Activated T-helper 2 cell treated with anti-CD3 and anti-CD28 coated beads, Interferon-gamma antibody, Interleukin-2, Interleukin-4, amounts not matched to agents 10 μg/mL and 5 μg/mL and 100 μg/mL, durations not matched to agents 14 hours and 24 hours and 36 hours (primary cell): ENCODE results near the gene PHACTR1. TPM values are rescaled to one million over a fixed set of nuclear protein-coding genes. Genes with fewer than 3 reads are reported as not detected.

ENCODE experiments used
- DNase-seq: peaks from one replicate; pipeline ENCODE4 v3.0.0; 2021; ENCODE audit warnings: low spot score
- H3K27ac Mint-ChIP-seq: one replicate; pipeline ENCODE4 v1.8.0; 2021; ENCODE audit warnings: mixed read lengths
- H3K27me3 Mint-ChIP-seq: one replicate; pipeline ENCODE4 v1.8.0; 2021; ENCODE audit warnings: low read depth, mixed read lengths
- H3K36me3 Mint-ChIP-seq: one replicate; pipeline ENCODE4 v1.8.0; 2021; ENCODE audit warnings: low read depth, mixed read lengths
- H3K4me1 Mint-ChIP-seq: one replicate; pipeline ENCODE4 v1.8.0; 2021; ENCODE audit warnings: low read depth, mixed read lengths
- H3K4me3 Mint-ChIP-seq: one replicate; pipeline ENCODE4 v1.8.0; 2021; ENCODE audit warnings: low read depth, mild to moderate bottlenecking, moderate library complexity, mixed read lengths
- H3K9me3 Mint-ChIP-seq: one replicate; pipeline ENCODE4 v1.8.0; 2021; ENCODE audit warnings: mixed read lengths
- intact Hi-C: fragments of 100-400 bp; cut with micrococcal nuclease; formaldehyde crosslinking; loops from one replicate; pipeline ENCODE4 v1.15.1; 2023
- total RNA-seq: library from RNA; stranded (reverse); gene quantifications from 2 replicates; pipeline ENCODE4 v1.2.3, GENCODE V29; 2022

PHACTR1 gene
- 0.05 and 0.11 TPM in 2 replicates for total RNA-seq

- intact Hi-C loops: no loop called here
Observed at GRCh38 chr6:12716298-12716916, at the start of gene PHACTR1. PHACTR1 (plus strand) TSS chr6:12716767.

DNA sequence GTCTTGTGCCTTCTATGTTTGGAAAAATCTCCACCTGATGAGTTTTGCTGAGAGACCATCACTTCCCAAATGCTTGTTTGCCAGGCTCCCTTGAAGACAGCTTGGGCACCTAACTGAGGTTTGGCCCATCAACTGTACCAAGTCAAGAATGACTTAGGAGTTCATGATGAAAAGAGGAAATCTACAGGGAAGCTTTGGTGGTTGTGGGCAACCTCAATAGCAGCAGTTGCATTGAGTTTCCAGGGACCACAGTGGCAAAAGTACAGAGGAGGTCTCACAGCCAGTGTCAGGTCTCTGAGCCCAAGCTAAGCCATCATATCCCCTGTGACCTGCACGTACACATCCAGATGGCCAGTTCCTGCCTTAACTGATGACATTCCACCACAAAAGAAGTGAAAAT is 49.7 kb upstream of the PHACTR1 start:
- DNase-seq: no peak
- H3K36me3 Mint-ChIP-seq: no peaks in the 10 kb centered on the region
- H3K27me3 Mint-ChIP-seq: no peaks in the 10 kb centered on the region
- no peak overlapping the region for H3K27ac Mint-ChIP-seq
- intact Hi-C loops: no loop called here
- H3K4me3 Mint-ChIP-seq: no peak overlapping the region
- H3K4me1 Mint-ChIP-seq: no peaks in the 10 kb centered on the region
- H3K9me3 Mint-ChIP-seq: no peaks in the 10 kb centered on the region

More at GRCh38 chr6:12716298-12716916, at the start of gene PHACTR1:
- no peaks in the 10 kb centered on the region for H3K9me3 Mint-ChIP-seq
- DNase-seq: no peak
- H3K36me3 Mint-ChIP-seq: no peaks in the 10 kb centered on the region
- no peak within 1 kb of the TSS for H3K4me3 Mint-ChIP-seq
- H3K27me3 Mint-ChIP-seq: peaks cover 2% of the 10 kb centered on the region
- no peak within 1 kb of the TSS for H3K27ac Mint-ChIP-seq
- H3K4me1 Mint-ChIP-seq: no peaks in the 10 kb centered on the region

GRCh38 chr6:12675931-12676330 is 40.6 kb upstream of the PHACTR1 start:
- H3K4me3 Mint-ChIP-seq: no peak overlapping the region

GRCh38 chr6:12679341-12679740 is 37.2 kb upstream of the PHACTR1 start:
- intact Hi-C loops: no loop called here
- no peaks in the 10 kb centered on the region for H3K36me3 Mint-ChIP-seq
- H3K4me3 Mint-ChIP-seq: no peak overlapping the region
- no peak for DNase-seq
- no peaks in the 10 kb centered on the region for H3K9me3 Mint-ChIP-seq
- no peak overlapping the region for H3K27ac Mint-ChIP-seq
- H3K27me3 Mint-ChIP-seq: no peaks in the 10 kb centered on the region
- no peaks in the 10 kb centered on the region for H3K4me1 Mint-ChIP-seq

More at GRCh38 chr6:12675931-12676330, 40.6 kb upstream of the PHACTR1 start:
- no peak for DNase-seq
- H3K27ac Mint-ChIP-seq: no peak overlapping the region
- H3K9me3 Mint-ChIP-seq: no peaks in the 10 kb centered on the region
- no peaks in the 10 kb centered on the region for H3K4me1 Mint-ChIP-seq
- H3K27me3 Mint-ChIP-seq: no peaks in the 10 kb centered on the region
- H3K36me3 Mint-ChIP-seq: no peaks in the 10 kb centered on the region
- intact Hi-C loops: no loop called here

DNA sequence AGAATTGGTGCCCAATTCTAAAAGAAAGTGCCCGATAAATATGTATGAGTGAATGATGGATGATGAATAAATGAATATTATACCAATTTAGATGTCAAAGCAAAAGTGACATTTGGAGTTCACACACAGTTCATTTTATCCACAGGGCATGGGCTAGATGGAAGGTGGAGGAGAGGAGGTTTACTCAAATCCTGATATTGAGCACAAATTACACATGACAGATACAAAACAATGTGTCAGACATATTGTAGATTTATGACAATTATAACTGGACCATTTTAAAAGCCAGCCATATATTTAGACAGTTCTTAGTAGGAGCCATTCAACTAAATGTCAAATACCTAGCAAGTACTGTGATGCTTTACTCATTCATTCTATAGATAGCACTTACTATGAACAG is 23.4 kb upstream of the PHACTR1 start:
- Mint-ChIP-seq H3K36me3 (no peaks in the 10 kb centered on the region), H3K27me3 (no peaks in the 10 kb centered on the region), H3K9me3 (no peaks in the 10 kb centered on the region), H3K27ac (no peak overlapping the region), H3K4me1 (no peaks in the 10 kb centered on the region), H3K4me3 (no peak overlapping the region)
- no peak for DNase-seq
- intact Hi-C loops: no loop called here

GRCh38 chr6:12698298-12698697 is 18.3 kb upstream of the PHACTR1 start:
- Mint-ChIP-seq H3K9me3 (no peaks in the 10 kb centered on the region), H3K4me3 (no peak overlapping the region), H3K4me1 (no peaks in the 10 kb centered on the region), H3K36me3 (no peaks in the 10 kb centered on the region), H3K27ac (no peak overlapping the region), H3K27me3 (no peaks in the 10 kb centered on the region)
- intact Hi-C loops: no loop called here
- no peak for DNase-seq

DNA sequence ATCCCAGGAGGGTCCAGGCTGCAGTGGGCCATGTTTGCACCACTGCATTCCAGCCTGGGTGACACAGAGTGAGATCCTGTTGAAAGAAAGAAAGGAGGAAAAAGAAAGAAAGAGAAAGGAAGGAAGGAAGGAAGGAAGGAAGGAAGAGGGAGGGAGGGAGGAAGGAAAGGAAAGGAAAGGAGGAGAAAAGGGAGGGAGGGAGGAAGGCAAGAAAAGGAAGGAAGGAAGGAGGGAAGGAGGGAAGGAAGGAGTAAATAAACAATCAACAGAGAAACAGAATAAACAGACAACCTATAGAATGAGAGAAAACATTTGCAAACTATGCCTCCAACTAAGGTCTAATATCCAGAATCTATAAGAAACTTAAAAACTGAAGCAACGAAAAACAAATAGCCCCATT is 11.6 kb upstream of the PHACTR1 start:
- no peak for DNase-seq
- Mint-ChIP-seq H3K4me3 (no peak overlapping the region), H3K4me1 (no peaks in the 10 kb centered on the region), H3K27ac (no peak overlapping the region), H3K27me3 (no peaks in the 10 kb centered on the region), H3K9me3 (no peaks in the 10 kb centered on the region), H3K36me3 (no peaks in the 10 kb centered on the region)
- intact Hi-C loops: no loop called here

DNA sequence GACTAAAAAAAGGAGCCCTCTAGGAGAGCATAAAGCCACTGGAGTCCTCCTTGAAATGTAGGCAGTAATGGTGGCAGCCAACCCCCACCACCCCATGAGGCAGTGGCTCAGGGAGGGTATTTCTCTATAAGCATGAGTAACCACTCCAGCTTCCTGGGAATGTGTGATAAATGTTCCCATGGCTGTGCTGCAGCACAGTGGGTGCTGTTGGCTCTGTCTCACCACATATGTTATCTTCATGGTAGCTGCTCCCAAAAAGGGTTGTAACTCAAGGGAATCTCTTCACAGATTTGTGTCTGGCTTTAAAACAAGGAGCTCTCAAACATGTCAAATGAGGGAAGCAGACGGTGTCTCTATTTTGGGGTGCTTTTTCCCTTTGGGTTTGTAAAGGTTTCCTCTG is 7.5 kb upstream of the PHACTR1 start:
- Mint-ChIP-seq H3K36me3 (no peaks in the 10 kb centered on the region), H3K9me3 (no peaks in the 10 kb centered on the region), H3K27me3 (no peaks in the 10 kb centered on the region), H3K4me1 (no peaks in the 10 kb centered on the region), H3K4me3 (no peak overlapping the region), H3K27ac (no peak overlapping the region)
- intact Hi-C loops: no loop called here
- DNase-seq: no peak

- intact Hi-C loops: no loop called here
- H3K4me1 Mint-ChIP-seq: no peaks in the 10 kb centered on the region
- H3K36me3 Mint-ChIP-seq: no peaks in the 10 kb centered on the region
- no peaks in the 10 kb centered on the region for H3K9me3 Mint-ChIP-seq
- no peak overlapping the region for H3K4me3 Mint-ChIP-seq
- no peak overlapping the region for H3K27ac Mint-ChIP-seq
- DNase-seq: no peak
- H3K27me3 Mint-ChIP-seq: no peaks in the 10 kb centered on the region
Observed at GRCh38 chr6:12709556-12710232, 6.9 kb upstream of the PHACTR1 start.

- H3K36me3 Mint-ChIP-seq: no peaks in the 10 kb centered on the region
- DNase-seq: no peak
- H3K27me3 Mint-ChIP-seq: peaks cover 2% of the 10 kb centered on the region
- H3K9me3 Mint-ChIP-seq: no peaks in the 10 kb centered on the region
- no peak overlapping the region for H3K4me3 Mint-ChIP-seq
- intact Hi-C loops: no loop called here
- no peaks in the 10 kb centered on the region for H3K4me1 Mint-ChIP-seq
- H3K27ac Mint-ChIP-seq: no peak overlapping the region
Observed at GRCh38 chr6:12710921-12711320, 5.6 kb upstream of the PHACTR1 start.

DNA sequence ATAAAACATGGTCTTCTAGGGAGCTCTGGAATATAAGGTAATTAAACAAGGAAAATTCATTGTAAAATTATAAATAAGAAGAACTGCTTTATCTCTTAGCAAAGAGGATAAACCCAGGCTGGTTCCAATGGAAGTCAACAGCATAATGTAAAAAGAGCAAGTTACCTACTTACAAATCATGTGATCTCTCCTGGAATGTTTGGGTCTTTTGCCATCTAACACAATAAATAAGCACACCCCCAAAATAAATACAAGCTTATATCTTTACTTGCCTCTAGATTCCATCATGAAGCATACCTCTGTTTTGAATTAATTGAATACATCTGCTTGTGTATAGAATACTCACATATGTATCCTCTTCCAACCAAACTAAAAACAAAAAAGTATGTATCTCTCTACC is 2.5 kb upstream of the PHACTR1 start:
- Mint-ChIP-seq H3K27me3 (peaks cover 2% of the 10 kb centered on the region), H3K36me3 (no peaks in the 10 kb centered on the region), H3K4me1 (no peaks in the 10 kb centered on the region)

DNA sequence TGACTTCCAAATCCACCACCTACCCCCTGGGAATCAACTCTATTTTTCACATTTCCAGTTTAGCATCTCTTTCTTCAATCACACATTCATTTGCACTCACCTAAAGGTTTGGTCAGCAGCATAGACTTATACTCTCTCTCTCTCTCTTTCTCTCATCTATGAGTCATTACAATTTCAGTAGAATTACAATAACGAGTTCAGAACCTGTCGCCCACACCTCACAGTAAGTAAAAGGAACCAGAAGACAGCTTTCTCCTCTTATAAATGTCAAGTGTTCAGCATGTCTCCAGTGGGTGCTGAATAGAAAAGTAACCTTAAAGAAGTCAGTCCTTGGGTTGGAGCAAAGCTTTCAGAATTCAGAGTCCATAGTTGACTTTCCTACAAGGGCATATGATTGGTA is 1.1 kb upstream of the PHACTR1 start:
- peaks cover 2% of the 10 kb centered on the region for H3K27me3 Mint-ChIP-seq
- H3K9me3 Mint-ChIP-seq: no peaks in the 10 kb centered on the region
- H3K36me3 Mint-ChIP-seq: no peaks in the 10 kb centered on the region

More for the DNA sequence above, 2.5 kb upstream of the PHACTR1 start:
- H3K9me3 Mint-ChIP-seq: no peaks in the 10 kb centered on the region
- DNase-seq: no peak
- no peak overlapping the region for H3K4me3 Mint-ChIP-seq
- intact Hi-C loops: no loop called here
- no peak overlapping the region for H3K27ac Mint-ChIP-seq

GRCh38 chr6:12717356-12717755 is 789 bp downstream of the PHACTR1 start:
- intact Hi-C loops: no loop called here
- H3K4me1 Mint-ChIP-seq: no peaks in the 10 kb centered on the region
- no peak overlapping the region for H3K27ac Mint-ChIP-seq
- peaks cover 2% of the 10 kb centered on the region for H3K27me3 Mint-ChIP-seq
- H3K36me3 Mint-ChIP-seq: no peaks in the 10 kb centered on the region
- no peak overlapping the region for H3K4me3 Mint-ChIP-seq
- H3K9me3 Mint-ChIP-seq: no peaks in the 10 kb centered on the region
- DNase-seq: no peak

More for the DNA sequence above, 1.1 kb upstream of the PHACTR1 start:
- Mint-ChIP-seq H3K4me3 (no peak overlapping the region), H3K27ac (no peak overlapping the region), H3K4me1 (no peaks in the 10 kb centered on the region)
- intact Hi-C loops: no loop called here
- no peak for DNase-seq
